GM18951 (cell line): Measurements from ENCODE around the gene PDP2.

ENCODE experiments used
- POLR2A ChIP-seq: IDR thresholded peaks from 4 replicates; pipeline ENCODE4 v1.6.1; 2011; ENCODE audit warnings: mild to moderate bottlenecking; ENCODE audit not compliant: insufficient read length, insufficient read depth; ENCODE audit errors: extremely low read depth
- in situ Hi-C: fragments of 300-500 bp; cut with MboI; formaldehyde crosslinking; loops from one replicate; pipeline ENCODE4 v1.12.0; 2022; ENCODE audit warnings: low sequenced_read_pairs, mixed read lengths, inconsistent platforms; ENCODE audit not compliant: unreplicated experiment

PDP2 gene

DNA sequence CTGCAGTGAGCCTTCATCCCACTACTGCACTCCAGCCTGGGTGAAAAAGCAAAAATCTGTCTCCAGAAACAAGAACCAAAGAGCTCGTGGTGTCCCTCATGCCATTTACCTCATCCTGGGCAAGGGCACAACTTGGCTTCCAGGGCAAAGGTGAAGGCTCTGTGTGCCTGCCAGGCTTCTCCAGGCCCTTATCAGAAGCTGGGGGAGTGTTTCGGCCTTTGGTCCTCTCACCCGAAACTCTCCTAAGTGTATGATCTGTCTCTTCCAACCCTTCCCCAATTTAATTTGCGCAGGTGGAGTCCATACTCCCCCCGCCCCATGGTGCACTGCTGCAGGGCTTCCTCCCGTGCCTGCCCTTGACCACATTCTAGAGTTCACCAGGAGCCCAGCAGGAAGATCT is 56.1 kb downstream of the PDP2 start:
- in situ Hi-C loops = no loop called here
- TF ChIP-seq POLR2A = no peak

DNA sequence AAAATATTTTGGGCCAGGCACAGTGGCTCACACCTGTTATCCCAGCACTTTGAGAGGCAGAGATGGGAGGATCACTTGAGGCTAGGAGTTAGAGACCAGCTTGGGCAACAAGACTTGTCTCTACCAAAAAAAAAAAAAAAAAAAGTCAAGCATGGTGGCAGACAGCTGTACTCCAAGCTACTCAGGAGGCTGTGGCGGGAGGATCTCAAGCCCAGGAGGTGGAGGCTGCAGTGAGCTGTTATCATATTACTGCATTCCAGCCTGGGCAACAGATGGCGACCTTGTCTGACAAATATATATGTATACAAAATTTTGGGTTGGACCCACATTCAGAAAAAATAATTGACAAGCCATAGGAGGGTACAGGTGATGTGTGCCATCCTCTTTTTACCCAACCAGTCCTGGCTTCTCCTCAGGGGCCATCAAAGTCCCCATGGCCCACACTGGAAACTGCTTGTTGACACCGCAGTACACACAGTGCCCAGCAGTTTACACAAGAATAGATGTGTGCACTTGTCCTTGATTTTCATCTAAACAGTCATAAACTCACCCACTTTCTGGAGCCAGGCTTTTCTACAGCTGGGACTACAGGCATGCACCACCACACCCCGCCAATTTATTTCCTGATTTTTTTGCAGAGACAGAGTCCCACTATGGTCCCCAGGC is 56.7 kb downstream of the PDP2 start:
- no peak for TF ChIP-seq POLR2A
- in situ Hi-C loops = no loop called here

DNA sequence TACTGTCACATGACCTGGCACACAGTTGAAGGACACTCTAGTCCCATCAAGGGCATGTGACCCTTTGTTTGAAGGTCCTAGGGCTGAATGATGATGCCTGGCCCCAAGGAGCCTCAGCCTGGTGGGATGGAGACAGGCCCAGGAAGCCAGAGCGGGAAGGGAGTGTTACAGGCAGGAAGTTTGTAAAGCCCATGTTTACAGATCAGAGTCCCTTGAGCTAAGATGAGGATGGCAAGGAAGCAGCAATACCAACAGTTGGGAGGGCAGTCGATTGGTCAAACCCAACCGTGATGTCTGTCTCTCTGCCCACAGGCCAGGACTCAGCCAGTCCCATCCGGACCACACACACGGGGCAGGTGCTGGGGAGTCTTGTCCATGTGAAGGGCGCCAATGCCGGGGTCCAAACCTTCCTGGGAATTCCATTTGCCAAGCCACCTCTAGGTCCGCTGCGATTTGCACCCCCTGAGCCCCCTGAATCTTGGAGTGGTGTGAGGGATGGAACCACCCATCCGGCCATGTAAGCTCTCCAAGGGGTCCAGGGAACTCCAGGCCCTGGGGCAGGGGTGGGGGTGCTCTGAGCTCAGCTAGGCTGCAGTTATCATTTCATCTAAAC is 57.5 kb downstream of the PDP2 start:
- TF ChIP-seq POLR2A = no peak
- in situ Hi-C loops = no loop called here

DNA sequence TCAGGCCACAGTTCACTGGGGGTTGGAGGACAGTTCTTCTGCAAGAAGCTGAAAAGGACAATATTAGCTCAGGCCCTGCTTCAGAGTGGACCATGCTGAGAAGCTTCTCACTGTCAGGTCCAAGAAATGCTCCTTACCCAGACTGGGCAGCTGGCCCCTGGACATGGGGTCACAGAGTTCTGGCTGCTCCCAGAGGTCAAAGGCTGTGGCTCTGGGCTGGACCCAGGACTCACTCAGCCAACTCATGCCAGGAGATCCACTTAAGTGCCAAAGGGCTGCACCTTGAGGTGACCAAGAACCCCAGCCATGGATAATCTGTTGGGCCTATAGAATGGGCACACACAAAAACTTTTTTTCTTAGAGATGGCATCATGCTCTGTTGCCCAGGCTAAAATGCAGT is 59.1 kb downstream of the PDP2 start:
- in situ Hi-C loops = no loop called here
- TF ChIP-seq POLR2A = no peak

DNA sequence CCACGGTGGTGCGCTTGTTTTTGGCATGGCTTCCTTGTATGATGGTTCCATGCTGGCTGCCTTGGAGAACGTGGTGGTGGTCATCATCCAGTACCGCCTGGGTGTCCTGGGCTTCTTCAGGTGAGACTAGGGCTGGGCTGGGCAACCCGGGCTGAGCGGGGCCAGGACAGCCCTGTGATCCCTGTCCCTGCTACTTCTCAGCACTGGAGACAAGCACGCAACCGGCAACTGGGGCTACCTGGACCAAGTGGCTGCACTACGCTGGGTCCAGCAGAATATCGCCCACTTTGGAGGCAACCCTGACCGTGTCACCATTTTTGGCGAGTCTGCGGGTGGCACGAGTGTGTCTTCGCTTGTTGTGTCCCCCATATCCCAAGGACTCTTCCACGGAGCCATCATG is 59.9 kb downstream of the PDP2 start:
- TF ChIP-seq POLR2A = no peak
- in situ Hi-C loops = no loop called here
